HepG2 (cell line): ENCODE measurements around the gene GSTK1. TPM values are rescaled to one million over a fixed set of nuclear protein-coding genes. Genes with fewer than 3 reads are reported as not detected.

Source experiments
- CBX2 ChIP-seq, 2 experiments: fragments of 200-600 bp in 1 of 2; sonication (generic); formaldehyde crosslinking in 1 of 2; IDR thresholded peaks; 2 replicates each; pipeline versions ENCODE4 v1.7.0 to v1.8.1; 2018 to 2022; ENCODE audit warnings: low read depth in 2 of 2, low read length in 1 of 2, mild to moderate bottlenecking in 1 of 2, missing genetic modification reagents in 1 of 2
- FOXA3 ChIP-seq: IDR thresholded peaks from 2 replicates; pipeline ENCODE4 v1.6.1; 2016; ENCODE audit warnings: missing genetic modification reagents, missing compliant biosample characterization
- FUBP1 ChIP-seq: sonication (generic); formaldehyde crosslinking; IDR thresholded peaks from 2 replicates; pipeline ENCODE4 v1.5.1; 2020; ENCODE audit warnings: missing genetic modification reagents, mild to moderate bottlenecking, borderline replicate concordance
- HNRNPH1 ChIP-seq: fragments of 200-400 bp; formaldehyde crosslinking; optimal IDR thresholded peaks from 2 replicates; pipeline ENCODE3; 2017; ENCODE audit warnings: mild to moderate bottlenecking, low read depth, low read length
- MTA1 ChIP-seq: sonication (generic); formaldehyde crosslinking; IDR thresholded peaks from 2 replicates; pipeline ENCODE4 v1.4.0; 2020; ENCODE audit warnings: missing genetic modification reagents, mild to moderate bottlenecking, borderline replicate concordance
- NFIB ChIP-seq: sonication (generic); formaldehyde crosslinking; IDR thresholded peaks from 2 replicates; pipeline ENCODE4 v1.9.0; 2021; ENCODE audit warnings: missing genetic modification reagents, mild to moderate bottlenecking, borderline replicate concordance
- NR0B2 ChIP-seq: sonication (generic); formaldehyde crosslinking; IDR thresholded peaks from 2 replicates; pipeline ENCODE4 v1.4.0; 2020; ENCODE audit warnings: mild to moderate bottlenecking, missing genetic modification reagents
- SALL1 ChIP-seq: sonication (generic); formaldehyde crosslinking; IDR thresholded peaks from 2 replicates; pipeline ENCODE4 v1.8.0; 2022; ENCODE audit warnings: mild to moderate bottlenecking, missing genetic modification reagents
- SAP130 ChIP-seq: IDR thresholded peaks from 2 replicates; pipeline ENCODE4 v1.6.1; 2016; ENCODE audit warnings: low read depth
- SNAPC2 ChIP-seq: sonication (generic); formaldehyde crosslinking; IDR thresholded peaks from 2 replicates; pipeline ENCODE4 v1.8.1; 2022; ENCODE audit warnings: mild to moderate bottlenecking, missing genetic modification reagents
- THAP11 ChIP-seq: IDR thresholded peaks from 2 replicates; pipeline ENCODE4 v1.6.1; 2016; ENCODE audit warnings: missing biosample characterization, missing genetic modification reagents
- XBP1 ChIP-seq: sonication (generic); formaldehyde crosslinking; IDR thresholded peaks from 2 replicates; pipeline ENCODE4 v1.5.0; 2020; ENCODE audit warnings: missing genetic modification reagents
- ZBTB14 ChIP-seq: sonication (generic); formaldehyde crosslinking; IDR thresholded peaks from 2 replicates; pipeline ENCODE4 v1.4.0; 2020; ENCODE audit warnings: missing genetic modification reagents
- ZBTB34 ChIP-seq: sonication (generic); formaldehyde crosslinking; IDR thresholded peaks from 2 replicates; pipeline ENCODE4 v1.8.0; 2022; ENCODE audit warnings: mild to moderate bottlenecking, missing genetic modification reagents
- ZFX ChIP-seq: sonication (generic); formaldehyde crosslinking; IDR thresholded peaks from 2 replicates; pipeline ENCODE4 v1.4.0; 2020; ENCODE audit warnings: mild to moderate bottlenecking, low read depth, missing genetic modification reagents, moderate library complexity
- ZNF20 ChIP-seq: sonication (generic); formaldehyde crosslinking; IDR thresholded peaks from 2 replicates; pipeline ENCODE4 v1.4.0; 2020; ENCODE audit warnings: mild to moderate bottlenecking, moderate library complexity, missing genetic modification reagents
- ZNF510 ChIP-seq: sonication (generic); formaldehyde crosslinking; IDR thresholded peaks from 2 replicates; pipeline ENCODE4 v1.4.0; 2020; ENCODE audit warnings: low read depth, mild to moderate bottlenecking, missing genetic modification reagents
- ZNF597 ChIP-seq: sonication (generic); formaldehyde crosslinking; IDR thresholded peaks from 2 replicates; pipeline ENCODE4 v1.5.0; 2020; ENCODE audit warnings: missing genetic modification reagents
- ZNF607 ChIP-seq: sonication (generic); formaldehyde crosslinking; IDR thresholded peaks from 2 replicates; pipeline ENCODE4 v1.5.1; 2020; ENCODE audit warnings: missing genetic modification reagents, mild to moderate bottlenecking, borderline replicate concordance
- ZNF616 ChIP-seq: sonication (generic); formaldehyde crosslinking; IDR thresholded peaks from 2 replicates; pipeline ENCODE4 v1.5.0; 2020; ENCODE audit warnings: low read depth, mild to moderate bottlenecking, missing genetic modification reagents
- ZSCAN20 ChIP-seq: sonication (generic); formaldehyde crosslinking; IDR thresholded peaks from 2 replicates; pipeline ENCODE4 v1.4.0; 2020; ENCODE audit warnings: missing genetic modification reagents, mild to moderate bottlenecking, borderline replicate concordance
- ZSCAN25 ChIP-seq: sonication (generic); formaldehyde crosslinking; IDR thresholded peaks from 2 replicates; pipeline ENCODE4 v1.8.0; 2022; ENCODE audit warnings: mild to moderate bottlenecking, missing genetic modification reagents
- polyA plus RNA-seq, 8 experiments: library from polyadenylated mRNA; depleted of rRNA in 3 of 8; stranded (reverse) in 7 of 8; unstranded in 1 of 8; fragments of >200 nt; fragmentation: Illumina TruSeq in 4 of 8; extraction: Trizol in 4 of 8; gene quantifications; 2 replicates each; pipeline versions ENCODE4 v1.2.1 to v1.2.3, GENCODE V29; 2011 to 2016; ENCODE audit warnings: low read depth in 4 of 8, missing spikeins in 1 of 8, mixed read lengths in 1 of 8; ENCODE audit not compliant: insufficient read depth in 1 of 8
- total RNA-seq, 5 experiments: library from RNA; depleted of rRNA; stranded (reverse); fragments of >200 nt; fragmentation: Illumina TruSeq; extraction: Trizol; gene quantifications; 2 replicates each; pipeline ENCODE4 v1.2.3, GENCODE V29; 2016; ENCODE audit warnings: low read depth in 1 of 5

GSTK1 gene
- total and polyA plus RNA-seq, 2 of the 13 experiments (the other 11 are each of a cell fraction or from before 2014, with no cell fraction given) = 64.6 to 92.1 TPM

- TF ChIP-seq FUBP1 = no peak
- no peak for TF ChIP-seq ZNF597 (CRISPR knock-in tag)
- no peak for TF ChIP-seq NFIB (CRISPR knock-in tag)
- TF ChIP-seq ZNF607 (CRISPR knock-in tag) = no peak
- TF ChIP-seq ZSCAN25 = 0 out of 2 replicates have a peak, but pooled peaks have one; percentile 52
- no peak for TF ChIP-seq SNAPC2 (CRISPR knock-in tag)
- no peak for TF ChIP-seq ZNF510
- no peak for TF ChIP-seq ZNF20 (CRISPR knock-in tag)
- TF ChIP-seq XBP1 (CRISPR knock-in tag) = no peak
- no peak for TF ChIP-seq CBX2 (IDR thresholded peaks at IDR 0.05; ENCODE audit: low read depth, low read length)
- no peak for TF ChIP-seq CBX2 (CRISPR knock-in tag; IDR thresholded peaks at IDR 0.05; ENCODE audit: low read depth)
- TF ChIP-seq SAP130 (CRISPR knock-in tag) = peak; percentile 40; the same call in 1 of the 2 replicates
- TF ChIP-seq THAP11 = peak; percentile 32; the same call in 1 of the 2 replicates
- TF ChIP-seq FOXA3 (CRISPR knock-in tag) = peak; percentile 47; the same call in 1 of the 2 replicates
- TF ChIP-seq ZSCAN20 = no peak
- peak; percentile 30; the same call in 1 of the 2 replicates for TF ChIP-seq MTA1 (CRISPR knock-in tag)
- no peak for TF ChIP-seq NR0B2 (CRISPR knock-in tag)
- peak; percentile 65; the same call in 1 of the 2 replicates for TF ChIP-seq SALL1 (CRISPR knock-in tag)
- 0 out of 2 replicates have a peak, but pooled peaks have one; percentile 34 for TF ChIP-seq ZBTB34
- no peak for TF ChIP-seq ZBTB14 (CRISPR knock-in tag)
- no peak for TF ChIP-seq ZNF616 (CRISPR knock-in tag)
- no peak for TF ChIP-seq HNRNPH1
- peak; percentile 15; the same call in 1 of the 2 replicates for TF ChIP-seq ZFX
Observed at GRCh38 chr7:143248761-143249354, 14.4 kb upstream of the GSTK1 start (continued).
